ENCODE results near the gene CATSPERD.
A peak's percentile ranks its signal among the peaks of the same experiment; 100 is the strongest.

DNA sequence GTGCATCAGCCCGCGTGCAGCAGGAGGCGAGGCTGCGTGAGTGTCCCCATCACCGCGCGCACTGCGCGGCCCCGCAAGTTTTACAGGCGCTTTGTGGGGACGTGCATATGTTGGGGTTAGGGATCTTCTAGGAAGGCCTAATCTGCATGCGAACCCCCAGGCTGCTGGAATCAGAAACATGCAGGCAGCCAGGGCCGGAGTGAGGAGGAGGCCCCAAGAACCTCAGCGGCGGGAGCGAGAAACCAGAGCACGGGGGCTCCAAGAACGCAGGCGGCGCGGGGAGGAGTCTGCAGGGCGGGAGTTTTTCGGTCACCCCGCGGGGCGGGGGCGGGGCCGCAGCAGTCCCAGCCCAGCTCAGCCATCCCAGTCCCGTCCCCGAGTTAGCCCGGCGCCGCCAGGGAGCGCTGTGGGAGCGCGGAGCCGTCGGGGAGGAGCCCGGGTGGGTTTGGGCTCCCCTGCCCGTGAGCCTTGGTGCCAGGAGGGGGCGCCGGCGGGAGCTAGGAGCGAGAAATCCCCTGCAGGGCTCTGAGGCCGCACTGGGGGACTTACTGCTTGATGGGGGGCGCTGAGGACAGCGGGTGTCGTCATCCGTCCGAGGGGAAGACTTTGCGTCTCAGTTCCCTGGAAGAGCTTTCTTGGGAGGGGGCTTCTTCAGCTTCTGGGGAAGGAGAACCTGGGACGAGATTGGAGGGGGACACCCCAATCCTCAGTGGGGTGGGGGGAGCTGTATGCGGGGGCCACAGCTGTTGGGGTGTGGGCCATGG, 83.5 kb downstream of the CATSPERD start:
- TF ChIP-seq, protein P1, sequence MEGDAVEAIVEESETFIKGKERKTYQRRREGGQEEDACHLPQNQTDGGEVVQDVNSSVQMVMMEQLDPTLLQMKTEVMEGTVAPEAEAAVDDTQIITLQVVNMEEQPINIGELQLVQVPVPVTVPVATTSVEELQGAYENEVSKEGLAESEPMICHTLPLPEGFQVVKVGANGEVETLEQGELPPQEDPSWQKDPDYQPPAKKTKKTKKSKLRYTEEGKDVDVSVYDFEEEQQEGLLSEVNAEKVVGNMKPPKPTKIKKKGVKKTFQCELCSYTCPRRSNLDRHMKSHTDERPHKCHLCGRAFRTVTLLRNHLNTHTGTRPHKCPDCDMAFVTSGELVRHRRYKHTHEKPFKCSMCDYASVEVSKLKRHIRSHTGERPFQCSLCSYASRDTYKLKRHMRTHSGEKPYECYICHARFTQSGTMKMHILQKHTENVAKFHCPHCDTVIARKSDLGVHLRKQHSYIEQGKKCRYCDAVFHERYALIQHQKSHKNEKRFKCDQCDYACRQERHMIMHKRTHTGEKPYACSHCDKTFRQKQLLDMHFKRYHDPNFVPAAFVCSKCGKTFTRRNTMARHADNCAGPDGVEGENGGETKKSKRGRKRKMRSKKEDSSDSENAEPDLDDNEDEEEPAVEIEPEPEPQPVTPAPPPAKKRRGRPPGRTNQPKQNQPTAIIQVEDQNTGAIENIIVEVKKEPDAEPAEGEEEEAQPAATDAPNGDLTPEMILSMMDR (IDR thresholded peaks at IDR 0.05; ENCODE audit: low read depth, low read length, missing input control) = peak; percentile 96
- no peak for TF ChIP-seq JUND (IDR thresholded peaks at IDR 0.05)
- TF ChIP-seq, protein P2, sequence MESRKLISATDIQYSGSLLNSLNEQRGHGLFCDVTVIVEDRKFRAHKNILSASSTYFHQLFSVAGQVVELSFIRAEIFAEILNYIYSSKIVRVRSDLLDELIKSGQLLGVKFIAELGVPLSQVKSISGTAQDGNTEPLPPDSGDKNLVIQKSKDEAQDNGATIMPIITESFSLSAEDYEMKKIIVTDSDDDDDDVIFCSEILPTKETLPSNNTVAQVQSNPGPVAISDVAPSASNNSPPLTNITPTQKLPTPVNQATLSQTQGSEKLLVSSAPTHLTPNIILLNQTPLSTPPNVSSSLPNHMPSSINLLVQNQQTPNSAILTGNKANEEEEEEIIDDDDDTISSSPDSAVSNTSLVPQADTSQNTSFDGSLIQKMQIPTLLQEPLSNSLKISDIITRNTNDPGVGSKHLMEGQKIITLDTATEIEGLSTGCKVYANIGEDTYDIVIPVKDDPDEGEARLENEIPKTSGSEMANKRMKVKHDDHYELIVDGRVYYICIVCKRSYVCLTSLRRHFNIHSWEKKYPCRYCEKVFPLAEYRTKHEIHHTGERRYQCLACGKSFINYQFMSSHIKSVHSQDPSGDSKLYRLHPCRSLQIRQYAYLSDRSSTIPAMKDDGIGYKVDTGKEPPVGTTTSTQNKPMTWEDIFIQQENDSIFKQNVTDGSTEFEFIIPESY (IDR thresholded peaks at IDR 0.05) = no peak
- no peak for TF ChIP-seq ATF3 (IDR thresholded peaks at IDR 0.05)
- TF ChIP-seq, protein P3, sequence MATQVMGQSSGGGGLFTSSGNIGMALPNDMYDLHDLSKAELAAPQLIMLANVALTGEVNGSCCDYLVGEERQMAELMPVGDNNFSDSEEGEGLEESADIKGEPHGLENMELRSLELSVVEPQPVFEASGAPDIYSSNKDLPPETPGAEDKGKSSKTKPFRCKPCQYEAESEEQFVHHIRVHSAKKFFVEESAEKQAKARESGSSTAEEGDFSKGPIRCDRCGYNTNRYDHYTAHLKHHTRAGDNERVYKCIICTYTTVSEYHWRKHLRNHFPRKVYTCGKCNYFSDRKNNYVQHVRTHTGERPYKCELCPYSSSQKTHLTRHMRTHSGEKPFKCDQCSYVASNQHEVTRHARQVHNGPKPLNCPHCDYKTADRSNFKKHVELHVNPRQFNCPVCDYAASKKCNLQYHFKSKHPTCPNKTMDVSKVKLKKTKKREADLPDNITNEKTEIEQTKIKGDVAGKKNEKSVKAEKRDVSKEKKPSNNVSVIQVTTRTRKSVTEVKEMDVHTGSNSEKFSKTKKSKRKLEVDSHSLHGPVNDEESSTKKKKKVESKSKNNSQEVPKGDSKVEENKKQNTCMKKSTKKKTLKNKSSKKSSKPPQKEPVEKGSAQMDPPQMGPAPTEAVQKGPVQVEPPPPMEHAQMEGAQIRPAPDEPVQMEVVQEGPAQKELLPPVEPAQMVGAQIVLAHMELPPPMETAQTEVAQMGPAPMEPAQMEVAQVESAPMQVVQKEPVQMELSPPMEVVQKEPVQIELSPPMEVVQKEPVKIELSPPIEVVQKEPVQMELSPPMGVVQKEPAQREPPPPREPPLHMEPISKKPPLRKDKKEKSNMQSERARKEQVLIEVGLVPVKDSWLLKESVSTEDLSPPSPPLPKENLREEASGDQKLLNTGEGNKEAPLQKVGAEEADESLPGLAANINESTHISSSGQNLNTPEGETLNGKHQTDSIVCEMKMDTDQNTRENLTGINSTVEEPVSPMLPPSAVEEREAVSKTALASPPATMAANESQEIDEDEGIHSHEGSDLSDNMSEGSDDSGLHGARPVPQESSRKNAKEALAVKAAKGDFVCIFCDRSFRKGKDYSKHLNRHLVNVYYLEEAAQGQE (IDR thresholded peaks at IDR 0.05) = no peak
- no peak for TF ChIP-seq EGR1 (IDR thresholded peaks at IDR 0.05; ENCODE audit: low read depth in 2 of 2)

Data from liver (tissue), 3 donors.